Common myeloid progenitor, CD34-positive (primary cell): Measurements from ENCODE around the gene FOXD1.
"Not testable (repeated sequence)": the region's sequence is repeated elsewhere in the genome, so short reads cannot be mapped to it uniquely, and the experiment has no call there.

Source experiments
- CTCF ChIA-PET: fragments of 350-600 bp; sonication (Branson Sonifier 250); formaldehyde crosslinking; loops from one replicate; lab custom pipeline; 2021; ENCODE audit warnings: antibody characterized with exemption; lab: Charles Lee
- POLR2A ChIA-PET: fragments of 350-600 bp; sonication (Branson Sonifier 250); formaldehyde crosslinking; loops from one replicate; lab custom pipeline; 2021; ENCODE audit warnings: antibody characterized with exemption; lab: Charles Lee
- DNase-seq, 3 donors: peaks; one replicate each; pipeline versions ENCODE4 v3.0.0 to v3.0.0-alpha.2; 2013
- H3K27ac ChIP-seq, 2 experiments: 1 replicate in 1 of 2; 2 replicates in 1 of 2; pipeline ENCODE4 v1.7.0; 2013; ENCODE audit warnings: inconsistent platforms in 2 of 2, low read length in 2 of 2, mild to moderate bottlenecking in 2 of 2, low read depth in 1 of 2, moderate library complexity in 1 of 2; ENCODE audit not compliant: severe bottlenecking in 2 of 2, insufficient read depth in 1 of 2, poor library complexity in 1 of 2
- H3K27me3 ChIP-seq, 5 experiments: replicated peaks in 2 of 5; 1 replicate in 3 of 5; 2 replicates in 2 of 5; pipeline versions ENCODE4 v1.6.1 to v1.7.0; 2013; ENCODE audit warnings: low read length in 4 of 5, mild to moderate bottlenecking in 2 of 5, moderate library complexity in 2 of 5, inconsistent platforms in 1 of 5; ENCODE audit not compliant: insufficient read depth in 5 of 5, control insufficient read depth in 4 of 5
- H3K36me3 ChIP-seq, 4 experiments: 1 replicate in 2 of 4; 2 replicates in 2 of 4; pipeline versions ENCODE4 v1.6.1 to v1.7.0; 2013; ENCODE audit warnings: low read length in 3 of 4, control low read depth in 1 of 4, mild to moderate bottlenecking in 1 of 4; ENCODE audit not compliant: control insufficient read depth in 4 of 4, insufficient read depth in 4 of 4
- H3K4me1 ChIP-seq, 4 experiments: 1 replicate in 3 of 4; 2 replicates in 1 of 4; pipeline versions ENCODE4 v1.6.1 to v1.7.1; 2013; ENCODE audit warnings: low read length in 3 of 4, mild to moderate bottlenecking in 3 of 4, control low read depth in 1 of 4, inconsistent platforms in 1 of 4, moderate library complexity in 1 of 4; ENCODE audit not compliant: control insufficient read depth in 4 of 4, insufficient read depth in 4 of 4; ENCODE audit errors: control extremely low read depth in 1 of 4
- H3K4me3 ChIP-seq, 7 experiments: 1 replicate in 4 of 7; 2 replicates in 3 of 7; pipeline versions ENCODE4 v1.5.1 to v1.7.0; 2013; ENCODE audit warnings: mild to moderate bottlenecking in 7 of 7, low read length in 6 of 7, moderate library complexity in 6 of 7, inconsistent platforms in 2 of 7, low read depth in 2 of 7, control low read depth in 1 of 7; ENCODE audit not compliant: insufficient read depth in 4 of 7, control insufficient read depth in 1 of 7; ENCODE audit errors: extremely low read depth in 1 of 7
- H3K9me3 ChIP-seq, 5 experiments: 1 replicate in 4 of 5; 2 replicates in 1 of 5; pipeline versions ENCODE4 v1.6.1 to v1.7.1; 2013; ENCODE audit warnings: low read length in 4 of 5, mild to moderate bottlenecking in 2 of 5, inconsistent platforms in 1 of 5, low read depth in 1 of 5, moderate library complexity in 1 of 5; ENCODE audit not compliant: control insufficient read depth in 4 of 5, insufficient read depth in 2 of 5; ENCODE audit errors: control extremely low read depth in 1 of 5
- WGBS: methylation state at CpG from one replicate; pipeline ENCODE4 v1.1.5; 2013; ENCODE audit not compliant: insufficient coverage; 5-methylcytosine and 5-hydroxymethylcytosine counted together

The FOXD1 gene

DNA sequence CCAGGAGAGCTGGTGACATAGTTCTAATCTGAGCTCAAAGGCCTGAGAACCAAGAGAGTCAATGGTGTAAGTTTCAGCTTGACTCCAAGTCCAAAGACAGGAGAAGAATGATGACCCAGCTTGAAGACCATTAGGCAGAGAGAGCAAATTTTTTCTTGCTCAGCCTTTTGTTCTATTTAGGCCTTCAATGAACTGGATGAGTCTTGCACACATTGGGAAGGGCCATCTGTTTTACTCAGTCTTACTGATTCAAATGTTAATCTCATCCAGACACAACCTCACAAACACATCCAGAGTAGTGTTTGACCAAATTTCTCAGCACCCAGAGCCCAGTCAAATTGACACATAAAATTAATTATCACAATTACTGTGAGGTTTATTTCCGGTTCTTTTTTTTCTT lies 42.6 kb upstream of the FOXD1 start:
- Histone ChIP-seq H3K4me3 (no peak overlapping the region), H3K36me3 (no peaks in the 10 kb centered on the region), H3K27me3 (peaks cover 0 to 1% (median 0%) of the 10 kb centered on the region in 5 experiments), H3K9me3 (no peaks in the 10 kb centered on the region), H3K27ac (no peak overlapping the region), H3K4me1 (no peaks in the 10 kb centered on the region)
- no CpG with 5 or more reads among the region's 1 CpG for WGBS
- no peak for DNase-seq
- POLR2A ChIA-PET, result no interaction called here
- CTCF ChIA-PET, result no interaction called here

DNA sequence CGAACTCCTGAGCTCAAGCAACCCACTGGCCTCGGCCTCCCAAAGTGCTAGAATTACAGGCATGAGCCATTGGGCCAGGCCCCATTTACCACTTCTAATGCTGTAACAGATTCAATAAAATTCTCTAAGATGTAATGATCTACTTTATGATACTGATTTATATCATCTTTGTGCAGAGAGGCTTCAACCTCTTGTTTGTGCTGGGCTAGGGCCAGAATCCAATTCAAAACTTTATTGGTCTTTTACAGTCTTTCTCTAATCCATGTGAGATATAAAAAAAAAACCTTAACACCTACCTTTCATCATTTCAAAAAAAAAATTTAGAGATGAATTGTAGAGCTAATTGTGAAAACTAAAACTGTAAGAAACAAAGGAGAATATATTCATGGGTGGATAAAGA lies 41.5 kb upstream of the FOXD1 start:
- ChIA-PET CTCF (no interaction called here), POLR2A (interaction anchor here (0.6 kb wide), 1 partner anchor 1286 kb away, joined by 4 read pairs; no protein-coding TSS in a partner anchor)
- H3K36me3 ChIP-seq, result no peaks in the 10 kb centered on the region
- H3K4me1 ChIP-seq, result no peaks in the 10 kb centered on the region
- 100% methylated on average over 1 of the region's 2 CpGs for WGBS
- H3K27me3 ChIP-seq, result peaks cover 0 to 1% (median 0%) of the 10 kb centered on the region in 5 experiments
- no peak for DNase-seq
- H3K27ac ChIP-seq, result no peak overlapping the region
- no peaks in the 10 kb centered on the region for H3K9me3 ChIP-seq
- H3K4me3 ChIP-seq, result no peak overlapping the region

DNA sequence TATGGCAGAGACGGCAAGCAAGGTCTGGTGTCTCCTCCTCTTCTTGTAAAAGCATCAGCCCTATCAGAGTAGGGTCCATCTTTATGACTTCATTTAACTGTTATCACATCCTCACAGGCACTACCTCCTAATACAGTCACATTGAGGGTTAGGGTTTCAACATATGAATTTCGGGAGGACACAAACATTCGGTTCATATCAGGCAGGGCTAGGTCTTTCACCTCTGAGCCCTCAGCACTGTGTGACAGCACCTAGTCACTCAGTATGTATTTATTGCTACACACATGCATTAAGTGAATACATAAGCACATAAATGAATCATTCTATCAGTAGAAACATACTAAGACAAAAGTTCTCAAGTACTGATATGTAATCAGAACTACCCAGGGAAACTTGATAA lies 40.2 kb upstream of the FOXD1 start:
- H3K9me3 ChIP-seq, result no peaks in the 10 kb centered on the region
- no peaks in the 10 kb centered on the region for H3K36me3 ChIP-seq
- no peaks in the 10 kb centered on the region for H3K4me1 ChIP-seq
- peaks cover 0 to 1% (median 0%) of the 10 kb centered on the region in 5 experiments for H3K27me3 ChIP-seq
- 97% methylated on average over 3 of the region's 3 CpGs for WGBS
- H3K27ac ChIP-seq, result no peak overlapping the region
- H3K4me3 ChIP-seq, result no peak overlapping the region
- ChIA-PET CTCF (no interaction called here), POLR2A (no interaction called here)
- DNase-seq, result peak in 2 of 3 donors; percentile 7 to 43

DNA sequence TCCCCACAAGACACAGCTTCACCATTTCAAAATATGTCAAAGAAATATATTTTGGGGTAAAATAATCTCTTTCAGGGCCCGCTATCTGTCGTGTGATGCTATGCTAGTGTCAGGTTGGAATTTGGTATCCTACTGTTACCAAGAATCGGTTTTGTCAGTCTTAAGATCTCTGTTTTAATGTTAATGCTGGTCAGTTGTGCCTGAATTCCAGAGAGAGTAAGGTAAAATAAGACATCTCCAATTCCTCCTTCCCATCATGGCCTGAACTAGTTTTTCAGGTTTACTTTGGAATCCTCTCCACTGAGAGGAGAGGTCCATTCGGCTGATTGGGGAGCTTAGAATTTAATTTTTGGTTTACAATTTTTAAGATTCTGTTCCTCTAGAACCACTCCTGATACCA lies 39.2 kb upstream of the FOXD1 start:
- Histone ChIP-seq H3K27ac (no peak overlapping the region), H3K27me3 (peaks cover 0 to 3% (median 0%) of the 10 kb centered on the region in 5 experiments), H3K4me3 (no peak overlapping the region), H3K4me1 (no peaks in the 10 kb centered on the region), H3K36me3 (no peaks in the 10 kb centered on the region), H3K9me3 (no peaks in the 10 kb centered on the region)
- no peak for DNase-seq
- ChIA-PET POLR2A (no interaction called here), CTCF (interaction anchor here (1.4 kb wide), 1 partner anchor 12 kb away, joined by 3 read pairs; no protein-coding TSS in a partner anchor)
- WGBS, result 100% methylated on average over 1 of the region's 4 CpGs

DNA sequence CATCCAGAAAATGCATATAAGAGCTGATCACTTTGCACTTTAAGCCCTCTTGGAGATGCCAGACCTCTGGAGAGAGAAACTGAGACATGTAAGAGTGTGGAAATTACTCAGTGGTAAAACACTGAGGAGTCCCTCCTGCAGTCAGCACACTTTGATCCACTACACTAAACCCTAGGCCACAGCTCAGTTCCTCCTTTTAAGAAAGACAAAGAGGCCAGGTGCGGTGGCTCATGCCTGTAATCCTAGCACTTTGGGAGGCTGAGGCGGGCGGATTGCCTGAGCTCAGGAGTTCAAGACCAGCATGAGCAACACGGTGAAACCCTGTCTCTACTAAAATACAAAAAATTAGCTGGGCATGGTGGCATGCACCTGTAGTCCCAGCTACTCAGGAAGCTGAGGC lies 38.7 kb upstream of the FOXD1 start:
- H3K27me3 ChIP-seq, H3K4me1 ChIP-seq, H3K4me3 ChIP-seq, H3K36me3 ChIP-seq, H3K9me3 ChIP-seq, DNase-seq, POLR2A ChIA-PET, H3K27ac ChIP-seq: not testable (repeated sequence)
- 100% methylated on average over 1 of the region's 4 CpGs for WGBS
- CTCF ChIA-PET, result interaction anchor here (1.4 kb wide), 2 partner anchors 11 to 50 kb away, joined by 3 to 5 read pairs; no protein-coding TSS in a partner anchor

DNA sequence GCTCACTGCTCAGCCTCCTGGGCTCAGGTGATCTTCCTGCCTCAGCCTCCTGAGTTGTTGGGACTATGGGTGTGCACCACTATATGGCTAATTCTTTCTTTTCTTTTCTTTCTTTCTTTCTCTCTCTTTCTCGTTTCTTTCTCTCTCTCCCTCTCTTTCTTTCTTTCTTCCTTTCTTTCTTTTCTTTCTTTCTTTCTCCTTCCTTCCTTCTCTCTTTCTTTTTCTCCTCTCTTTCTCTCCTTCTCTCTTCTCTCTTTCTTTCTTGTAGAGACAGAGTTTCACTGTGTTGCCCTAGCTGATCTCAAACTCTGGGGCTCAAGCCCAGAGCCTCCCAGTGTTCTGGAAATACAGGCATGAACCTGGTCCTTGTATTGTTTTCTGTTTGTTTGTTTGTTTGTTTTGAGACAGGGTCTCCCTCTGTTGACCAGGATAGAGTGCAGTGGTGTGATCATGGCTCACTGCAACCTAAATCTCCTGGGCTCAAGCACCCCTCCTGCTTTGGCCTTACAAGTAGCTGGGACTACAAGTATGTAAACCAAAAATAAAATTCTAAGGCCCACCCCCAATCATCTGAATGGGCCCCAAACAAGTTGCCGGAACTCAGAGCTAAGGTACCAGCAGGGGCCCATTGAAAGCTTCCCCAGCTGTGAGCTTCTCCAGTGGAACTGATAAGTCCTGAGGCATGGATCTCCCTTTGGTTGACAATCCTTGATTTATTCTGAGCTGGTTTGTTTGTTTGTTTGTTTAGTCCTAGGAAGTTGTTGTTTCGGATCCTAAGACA lies 37.7 kb upstream of the FOXD1 start:
- ChIA-PET POLR2A (no interaction called here), CTCF (interaction anchor here (1.4 kb wide), 1 partner anchor 51 kb away, joined by 5 read pairs; no protein-coding TSS in a partner anchor)
- 96% methylated on average over 2 of the region's 3 CpGs for WGBS
- no peak for DNase-seq
- Histone ChIP-seq H3K4me3 (no peak overlapping the region), H3K9me3 (no peaks in the 10 kb centered on the region), H3K4me1 (no peaks in the 10 kb centered on the region), H3K36me3 (no peaks in the 10 kb centered on the region), H3K27me3 (peaks cover 0 to 7% (median 0%) of the 10 kb centered on the region in 5 experiments), H3K27ac (no peak overlapping the region)

DNA sequence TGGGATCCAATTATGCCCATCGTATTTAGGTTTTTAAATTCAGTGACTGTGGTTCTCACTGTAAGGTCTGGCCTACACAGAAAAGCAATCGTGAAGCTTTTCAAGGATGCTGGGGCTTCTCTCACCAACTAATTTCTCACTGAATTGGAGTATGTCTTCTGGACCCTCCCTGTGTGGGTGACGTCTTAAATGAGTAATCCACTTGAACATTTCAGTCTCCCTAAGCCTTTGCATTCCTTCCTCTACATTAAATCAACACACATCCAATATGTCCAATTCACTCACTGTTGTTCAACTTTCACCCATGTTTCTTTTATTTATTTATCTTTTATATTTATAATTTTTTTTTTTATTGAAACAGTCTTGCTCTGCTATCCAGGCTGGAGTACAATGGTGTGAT lies 37.1 kb upstream of the FOXD1 start:
- Histone ChIP-seq H3K9me3 (no peaks in the 10 kb centered on the region), H3K36me3 (no peaks in the 10 kb centered on the region), H3K4me1 (no peaks in the 10 kb centered on the region), H3K27ac (no peak overlapping the region), H3K4me3 (no peak overlapping the region), H3K27me3 (peaks cover 0 to 9% (median 0%) of the 10 kb centered on the region in 5 experiments)
- no peak for DNase-seq
- POLR2A ChIA-PET, result no interaction called here
- CTCF ChIA-PET, result no interaction called here
- WGBS, result 97% methylated on average over 3 of the region's 3 CpGs
